ENCODE results near the gene SUN1.

Gene SUN1

GRCh38 chr7:828793-829561 is 3.3 kb upstream of the SUN1 start:
- H4K20me1 ChIP-seq (ENCODE audit: insufficient read depth, low read length): no peaks in the 10 kb centered on the region
- peaks cover 24% of the 10 kb centered on the region for H3K4me1 ChIP-seq (ENCODE audit: low read length)
- peaks cover 88% of the 10 kb centered on the region for H3K79me2 ChIP-seq (ENCODE audit: low read length)
- no peak overlapping the region for H3K9ac ChIP-seq (ENCODE audit: low read length)
- no peaks in the 10 kb centered on the region for H3K9me2 ChIP-seq (replicated peaks; ENCODE audit: insufficient read depth, low read length)
- H3K9me3 ChIP-seq (replicated peaks; ENCODE audit: insufficient read depth, low read length): no peaks in the 10 kb centered on the region
- DNase-seq: no peak
- no peak overlapping the region for H3K4me3 ChIP-seq (ENCODE audit: low read length)
- H3K4me2 ChIP-seq (ENCODE audit: low read depth, low read length): no peak overlapping the region
- H3K27me3 ChIP-seq (replicated peaks; ENCODE audit: insufficient read depth, low read length): no peaks in the 10 kb centered on the region
- peaks cover 25% of the 10 kb centered on the region for H3F3A ChIP-seq (ENCODE audit: insufficient read depth, low read length)
- no peak overlapping the region for H2AFZ ChIP-seq (ENCODE audit: low read length)
- TF ChIP-seq CTCF (IDR thresholded peaks at IDR 0.05; ENCODE audit: low read length) (no peak), EZH2 (optimal IDR thresholded peaks at IDR 0.05; ENCODE audit: low read depth, low read length) (no peak), EZH2phosphoT487 (IDR thresholded peaks at IDR 0.05; ENCODE audit: low read length) (no peak)
- peaks cover 5% of the 10 kb centered on the region for H3K36me3 ChIP-seq (replicated peaks; ENCODE audit: insufficient read depth, low read length)
- no peak overlapping the region for H3K27ac ChIP-seq (ENCODE audit: low read length)

GRCh38 chr7:830069-830468 is 2.2 kb upstream of the SUN1 start:
- no peak overlapping the region for H2AFZ ChIP-seq (ENCODE audit: low read length)
- H3K9ac ChIP-seq (ENCODE audit: low read length): no peak overlapping the region
- DNase-seq: no peak
- H3K27me3 ChIP-seq (replicated peaks; ENCODE audit: insufficient read depth, low read length): no peaks in the 10 kb centered on the region
- no peak overlapping the region for H3K4me3 ChIP-seq (ENCODE audit: low read length)
- H4K20me1 ChIP-seq (ENCODE audit: insufficient read depth, low read length): no peaks in the 10 kb centered on the region
- no peak overlapping the region for H3K27ac ChIP-seq (ENCODE audit: low read length)
- peaks cover 5% of the 10 kb centered on the region; the same call in 1 of the 2 replicates for H3K36me3 ChIP-seq (replicated peaks; ENCODE audit: insufficient read depth, low read length)
- no peaks in the 10 kb centered on the region for H3K9me3 ChIP-seq (replicated peaks; ENCODE audit: insufficient read depth, low read length)
- H3K4me2 ChIP-seq (ENCODE audit: low read depth, low read length): no peak overlapping the region
- peaks cover 25% of the 10 kb centered on the region for H3F3A ChIP-seq (ENCODE audit: insufficient read depth, low read length)
- TF ChIP-seq EZH2phosphoT487 (IDR thresholded peaks at IDR 0.05; ENCODE audit: low read length) (no peak), EZH2 (optimal IDR thresholded peaks at IDR 0.05; ENCODE audit: low read depth, low read length) (no peak), CTCF (IDR thresholded peaks at IDR 0.05; ENCODE audit: low read length) (no peak)
- H3K9me2 ChIP-seq (replicated peaks; ENCODE audit: insufficient read depth, low read length): no peaks in the 10 kb centered on the region
- peaks cover 24% of the 10 kb centered on the region for H3K4me1 ChIP-seq (ENCODE audit: low read length)
- H3K79me2 ChIP-seq (ENCODE audit: low read length): peaks cover 89% of the 10 kb centered on the region

GRCh38 chr7:831596-832166 is 595 bp upstream of the SUN1 start:
- Histone ChIP-seq H3F3A (ENCODE audit: insufficient read depth, low read length) (peaks cover 25% of the 10 kb centered on the region), H3K9ac (ENCODE audit: low read length) (peak overlapping the region; percentile 63), H3K27ac (ENCODE audit: low read length) (peak overlapping the region; percentile 91)

More at GRCh38 chr7:831596-832166, 595 bp upstream of the SUN1 start:
- peaks cover 24% of the 10 kb centered on the region for H3K4me1 ChIP-seq (ENCODE audit: low read length)
- peak overlapping the region; percentile 73 for H3K4me2 ChIP-seq (ENCODE audit: low read depth, low read length)
- no peaks in the 10 kb centered on the region for H3K27me3 ChIP-seq (replicated peaks; ENCODE audit: insufficient read depth, low read length)
- no peaks in the 10 kb centered on the region for H4K20me1 ChIP-seq (ENCODE audit: insufficient read depth, low read length)
- no peaks in the 10 kb centered on the region; the same call in 1 of the 2 replicates for H3K36me3 ChIP-seq (replicated peaks; ENCODE audit: insufficient read depth, low read length)
- peak overlapping the region; percentile 45 for H3K4me3 ChIP-seq (ENCODE audit: low read length)
- H3K79me2 ChIP-seq (ENCODE audit: low read length): peaks cover 89% of the 10 kb centered on the region
- no peak for TF ChIP-seq EZH2phosphoT487 (IDR thresholded peaks at IDR 0.05; ENCODE audit: low read length)
- no peak for TF ChIP-seq EZH2 (optimal IDR thresholded peaks at IDR 0.05; ENCODE audit: low read depth, low read length)
- no peak for TF ChIP-seq CTCF (IDR thresholded peaks at IDR 0.05; ENCODE audit: low read length)
- H3K9me2 ChIP-seq (replicated peaks; ENCODE audit: insufficient read depth, low read length): no peaks in the 10 kb centered on the region
- DNase-seq: peak; percentile 73
- no peak overlapping the region for H2AFZ ChIP-seq (ENCODE audit: low read length)
- no peaks in the 10 kb centered on the region for H3K9me3 ChIP-seq (replicated peaks; ENCODE audit: insufficient read depth, low read length)
